ENCODE results near the gene CCDC159. TPM values are rescaled to one million over a fixed set of nuclear protein-coding genes. Genes with fewer than 3 reads are reported as not detected.

The CCDC159 gene
- total and polyA plus RNA-seq, 2 of the 13 experiments (the other 11 are each of a cell fraction or from before 2014, with no cell fraction given): 1.7 to 6.3 TPM

DNA sequence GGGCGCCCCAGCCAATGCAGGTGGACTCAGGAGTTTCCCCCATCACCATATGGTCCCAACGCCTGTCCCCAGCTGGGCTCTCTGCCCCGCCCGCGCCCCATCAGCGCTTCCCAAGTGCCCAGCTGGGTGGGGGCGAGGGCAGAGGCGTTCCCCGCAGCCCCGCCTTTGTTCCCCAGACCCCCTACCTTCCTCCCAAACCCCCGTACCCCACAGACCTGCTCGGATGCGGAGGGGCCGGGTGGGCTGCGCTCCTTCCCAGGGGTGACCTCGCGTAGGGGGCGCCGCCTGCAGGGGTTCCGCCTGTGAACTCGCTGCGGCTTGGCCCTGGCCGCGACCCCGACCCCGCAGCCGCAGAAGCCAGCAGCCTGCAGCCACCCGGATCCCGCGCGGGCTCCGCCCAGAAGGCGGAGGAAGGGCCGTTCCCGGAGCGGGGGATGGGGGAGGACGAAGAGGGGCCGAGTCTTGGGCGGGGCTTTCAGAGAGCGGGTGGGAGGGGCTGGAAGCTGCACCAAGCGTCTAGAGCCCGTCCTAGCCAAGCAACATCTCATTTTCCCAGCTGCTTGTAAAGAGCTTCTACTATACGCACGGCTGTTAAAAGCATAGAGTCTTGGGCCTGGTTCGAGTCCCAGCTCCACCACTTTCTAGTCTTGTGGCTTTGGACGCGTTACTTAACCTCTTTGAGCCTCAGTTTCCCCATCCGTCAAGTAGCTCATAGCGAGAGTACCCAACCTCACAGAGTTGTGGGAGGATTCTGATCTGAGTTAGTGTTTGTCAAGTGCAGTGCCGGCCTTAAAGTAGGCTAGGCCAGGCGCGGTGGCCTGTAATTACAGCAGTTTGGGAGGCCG lies 6.8 kb upstream of the CCDC159 start, which contains the start of gene RAB3D (continued):
- peak; percentile 13; the same call in 1 of the 2 replicates for TF ChIP-seq ZNF574 (CRISPR knock-in tag; IDR thresholded peaks at IDR 0.05)
- TF ChIP-seq HDAC6 (IDR thresholded peaks at IDR 0.05; ENCODE audit: low read depth, low read length): no peak
- peak; percentile 40; the same call in 1 of the 2 replicates for TF ChIP-seq ZNF263 (CRISPR knock-in tag; IDR thresholded peaks at IDR 0.05)
- peak; percentile 73; the same call in 1 of the 2 replicates for TF ChIP-seq ZBTB7A (CRISPR knock-in tag; IDR thresholded peaks at IDR 0.05)
- 0 out of 2 replicates have a peak, but pooled peaks have one; percentile 12 for TF ChIP-seq NRL (CRISPR knock-in tag; IDR thresholded peaks at IDR 0.05; ENCODE audit: borderline replicate concordance)
- TF ChIP-seq, protein P1, sequence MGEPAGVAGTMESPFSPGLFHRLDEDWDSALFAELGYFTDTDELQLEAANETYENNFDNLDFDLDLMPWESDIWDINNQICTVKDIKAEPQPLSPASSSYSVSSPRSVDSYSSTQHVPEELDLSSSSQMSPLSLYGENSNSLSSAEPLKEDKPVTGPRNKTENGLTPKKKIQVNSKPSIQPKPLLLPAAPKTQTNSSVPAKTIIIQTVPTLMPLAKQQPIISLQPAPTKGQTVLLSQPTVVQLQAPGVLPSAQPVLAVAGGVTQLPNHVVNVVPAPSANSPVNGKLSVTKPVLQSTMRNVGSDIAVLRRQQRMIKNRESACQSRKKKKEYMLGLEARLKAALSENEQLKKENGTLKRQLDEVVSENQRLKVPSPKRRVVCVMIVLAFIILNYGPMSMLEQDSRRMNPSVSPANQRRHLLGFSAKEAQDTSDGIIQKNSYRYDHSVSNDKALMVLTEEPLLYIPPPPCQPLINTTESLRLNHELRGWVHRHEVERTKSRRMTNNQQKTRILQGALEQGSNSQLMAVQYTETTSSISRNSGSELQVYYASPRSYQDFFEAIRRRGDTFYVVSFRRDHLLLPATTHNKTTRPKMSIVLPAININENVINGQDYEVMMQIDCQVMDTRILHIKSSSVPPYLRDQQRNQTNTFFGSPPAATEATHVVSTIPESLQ (CRISPR knock-in tag; conservative IDR thresholded peaks at IDR 0.05): no peak
- TF ChIP-seq ZNF124 (CRISPR knock-in tag; IDR thresholded peaks at IDR 0.05): no peak
- no peak for TF ChIP-seq FOSL2 (CRISPR knock-in tag; IDR thresholded peaks at IDR 0.05)
- peak; percentile 90 for TF ChIP-seq SP5 (CRISPR knock-in tag; IDR thresholded peaks at IDR 0.05; ENCODE audit: borderline replicate concordance, low read depth)
- no peak for TF ChIP-seq HOXA9 (CRISPR knock-in tag; IDR thresholded peaks at IDR 0.05; ENCODE audit: borderline replicate concordance)
- peak; percentile 41; the same call in 1 of the 2 replicates for TF ChIP-seq ZNF563 (CRISPR knock-in tag; IDR thresholded peaks at IDR 0.05)
- no peak for TF ChIP-seq ELF4 (CRISPR knock-in tag; IDR thresholded peaks at IDR 0.05; ENCODE audit: borderline replicate concordance)
- 0 out of 2 replicates have a peak, but pooled peaks have one; percentile 14 for TF ChIP-seq TFE3 (CRISPR knock-in tag; IDR thresholded peaks at IDR 0.05)
- TF ChIP-seq RFXAP (CRISPR knock-in tag; IDR thresholded peaks at IDR 0.05; ENCODE audit: borderline replicate concordance): no peak
- TF ChIP-seq ERF (CRISPR knock-in tag; IDR thresholded peaks at IDR 0.05): peak; percentile 29; the same call in 1 of the 2 replicates
- TF ChIP-seq GFI1 (CRISPR knock-in tag; IDR thresholded peaks at IDR 0.05; ENCODE audit: borderline replicate concordance): peak; percentile 42; the same call in 1 of the 2 replicates
- peak; percentile 57 for TF ChIP-seq MAZ (IDR thresholded peaks at IDR 0.05; ENCODE audit: borderline replicate concordance, low read depth, low read length)
- TF ChIP-seq MAZ (CRISPR knock-in tag; IDR thresholded peaks at IDR 0.05; ENCODE audit: low read depth): no peak
- TF ChIP-seq NR2F1 (CRISPR knock-in tag; IDR thresholded peaks at IDR 0.05): peak in 1 of 2 experiments; percentile 36; a peak in 1 of 4 replicates
- peak; percentile 48; the same call in 1 of the 2 replicates for TF ChIP-seq ZNF740 (CRISPR knock-in tag; IDR thresholded peaks at IDR 0.05)
- TF ChIP-seq ZNF224 (CRISPR knock-in tag; IDR thresholded peaks at IDR 0.05): 0 out of 2 replicates have a peak, but pooled peaks have one; percentile 32
- 0 out of 2 replicates have a peak, but pooled peaks have one; percentile 26 for TF ChIP-seq SP4 (CRISPR knock-in tag; IDR thresholded peaks at IDR 0.05)
- TF ChIP-seq STAG1 (CRISPR knock-in tag; IDR thresholded peaks at IDR 0.05): 0 out of 2 replicates have a peak, but pooled peaks have one; percentile 4
